GM12865 (cell line): Measurements from ENCODE around the gene DNMT3B.
"Not testable (repeated sequence)": the region's sequence is repeated elsewhere in the genome, so short reads cannot be mapped to it uniquely, and the experiment has no call there.

ENCODE experiments used
- DNase-seq: peaks from one replicate; pipeline ENCODE4 v3.0.0; 2010; ENCODE audit warnings: low read depth
- H3K4me3 ChIP-seq: 2 replicates; pipeline ENCODE4 v1.5.1; 2011; ENCODE audit warnings: mild to moderate bottlenecking, low read depth, low read length, control low read depth
- TF ChIP-seq, protein P1 (sequence below): IDR thresholded peaks from 2 replicates; pipeline ENCODE4 v1.5.1; 2011; ENCODE audit warnings: low read length, control low read depth, low read depth, inconsistent platforms; ENCODE audit not compliant: insufficient read depth; ENCODE audit errors: missing control alignments

The DNMT3B gene

DNA sequence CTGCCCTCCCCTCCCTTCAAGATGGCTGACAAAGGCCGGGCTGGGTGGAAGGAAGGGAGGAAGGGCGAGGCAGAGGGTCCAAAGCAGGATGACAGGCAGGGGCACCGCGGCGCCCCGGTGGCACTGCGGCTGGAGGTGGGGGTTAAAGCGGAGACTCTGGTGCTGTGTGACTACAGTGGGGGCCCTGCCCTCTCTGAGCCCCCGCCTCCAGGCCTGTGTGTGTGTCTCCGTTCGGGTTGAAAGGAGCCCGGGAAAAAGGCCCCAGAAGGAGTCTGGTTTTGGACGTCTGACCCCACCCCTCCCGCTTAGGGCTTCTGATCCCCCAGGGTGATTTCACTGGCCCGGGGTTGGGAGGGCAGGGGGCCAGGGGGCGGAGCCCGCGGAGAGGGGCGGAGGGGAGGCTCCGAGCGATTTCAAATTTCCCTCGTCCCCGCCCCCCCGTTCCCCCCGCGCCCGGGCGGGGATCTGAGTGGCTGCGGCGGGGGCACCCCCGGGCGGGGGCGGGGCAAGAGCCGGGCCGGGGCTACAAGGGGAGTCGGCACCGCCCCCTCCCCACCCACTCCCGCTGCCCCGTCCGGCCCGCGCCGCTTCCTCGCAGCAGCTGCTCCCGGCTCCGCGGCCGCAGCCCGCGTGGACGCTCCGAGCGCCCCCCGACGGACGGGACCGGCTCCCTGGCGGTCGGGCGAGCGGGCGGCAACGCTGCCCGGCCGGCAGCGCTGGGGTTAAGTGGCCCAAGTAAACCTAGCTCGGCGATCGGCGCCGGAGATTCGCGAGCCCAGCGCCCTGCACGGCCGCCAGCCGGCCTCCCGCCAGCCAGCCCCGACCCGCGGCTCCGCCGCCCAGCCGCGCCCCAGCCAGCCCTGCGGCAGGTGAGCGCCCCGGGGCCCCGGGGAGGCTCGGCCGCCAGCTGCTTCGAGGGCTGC is at the start of gene DNMT3B:
Gene DNMT3B, plus strand, starts transcription at position 555 of the 923 bp plus-strand sequence. CDS start 17,939 bp downstream, outside the sequence.
- TF ChIP-seq, protein P1, sequence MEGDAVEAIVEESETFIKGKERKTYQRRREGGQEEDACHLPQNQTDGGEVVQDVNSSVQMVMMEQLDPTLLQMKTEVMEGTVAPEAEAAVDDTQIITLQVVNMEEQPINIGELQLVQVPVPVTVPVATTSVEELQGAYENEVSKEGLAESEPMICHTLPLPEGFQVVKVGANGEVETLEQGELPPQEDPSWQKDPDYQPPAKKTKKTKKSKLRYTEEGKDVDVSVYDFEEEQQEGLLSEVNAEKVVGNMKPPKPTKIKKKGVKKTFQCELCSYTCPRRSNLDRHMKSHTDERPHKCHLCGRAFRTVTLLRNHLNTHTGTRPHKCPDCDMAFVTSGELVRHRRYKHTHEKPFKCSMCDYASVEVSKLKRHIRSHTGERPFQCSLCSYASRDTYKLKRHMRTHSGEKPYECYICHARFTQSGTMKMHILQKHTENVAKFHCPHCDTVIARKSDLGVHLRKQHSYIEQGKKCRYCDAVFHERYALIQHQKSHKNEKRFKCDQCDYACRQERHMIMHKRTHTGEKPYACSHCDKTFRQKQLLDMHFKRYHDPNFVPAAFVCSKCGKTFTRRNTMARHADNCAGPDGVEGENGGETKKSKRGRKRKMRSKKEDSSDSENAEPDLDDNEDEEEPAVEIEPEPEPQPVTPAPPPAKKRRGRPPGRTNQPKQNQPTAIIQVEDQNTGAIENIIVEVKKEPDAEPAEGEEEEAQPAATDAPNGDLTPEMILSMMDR: no peak
- DNase-seq: peak; percentile 79
- H3K4me3 ChIP-seq: peak within 1 kb of the TSS; percentile 65

DNA sequence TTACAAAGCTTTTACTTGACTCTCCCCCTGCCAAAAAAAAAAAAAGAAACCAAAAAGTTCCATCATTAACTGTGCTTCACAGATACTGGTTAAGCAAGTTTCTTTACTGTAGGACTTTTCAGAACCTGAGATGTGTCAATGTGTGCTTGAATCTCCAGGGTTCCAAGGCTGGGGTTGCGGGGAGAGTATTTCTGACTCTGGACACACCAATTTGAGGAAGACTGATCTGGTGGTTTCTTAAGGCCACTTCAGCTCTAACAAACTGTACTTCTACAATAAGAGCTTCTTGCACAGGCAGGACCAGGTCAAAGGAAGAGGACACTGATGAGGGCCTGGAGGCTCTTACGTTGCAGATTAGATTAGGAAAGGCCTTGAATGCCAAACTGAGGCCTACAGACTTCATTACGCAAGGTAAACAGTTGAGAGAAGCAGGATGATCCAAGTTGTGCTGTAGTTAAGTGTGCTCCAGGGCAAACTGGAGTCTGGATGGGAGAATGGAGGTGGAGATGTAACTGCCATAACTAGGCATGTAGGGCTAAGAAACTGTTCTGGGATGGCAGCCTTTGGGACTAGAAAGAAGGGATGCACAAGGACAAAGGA is 43.3 kb upstream of the DNMT3B start:
- DNase-seq: no peak
- TF ChIP-seq, protein P1: no peak
- H3K4me3 ChIP-seq: no peak overlapping the region

DNA sequence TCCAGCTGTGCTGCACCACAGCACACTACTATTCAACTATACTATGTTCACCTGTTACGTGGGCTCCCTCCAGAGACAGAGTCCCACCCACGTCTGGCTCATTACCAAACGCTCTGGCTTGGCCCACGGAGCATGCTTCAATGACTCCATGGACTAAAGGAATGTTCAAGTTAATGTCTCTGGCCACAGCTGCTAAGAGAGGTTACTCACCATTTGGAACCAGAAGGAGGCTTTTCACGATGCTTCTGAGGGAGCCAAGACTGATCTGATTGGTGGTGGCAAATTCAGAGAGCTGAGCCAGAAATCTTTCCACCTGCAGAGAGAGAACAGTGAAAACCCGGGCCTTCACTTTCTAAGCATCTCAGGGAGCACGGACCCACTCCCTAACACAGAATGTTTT is 34.5 kb upstream of the DNMT3B start:
- TF ChIP-seq, protein P1: no peak
- no peak overlapping the region for H3K4me3 ChIP-seq
- no peak for DNase-seq

DNA sequence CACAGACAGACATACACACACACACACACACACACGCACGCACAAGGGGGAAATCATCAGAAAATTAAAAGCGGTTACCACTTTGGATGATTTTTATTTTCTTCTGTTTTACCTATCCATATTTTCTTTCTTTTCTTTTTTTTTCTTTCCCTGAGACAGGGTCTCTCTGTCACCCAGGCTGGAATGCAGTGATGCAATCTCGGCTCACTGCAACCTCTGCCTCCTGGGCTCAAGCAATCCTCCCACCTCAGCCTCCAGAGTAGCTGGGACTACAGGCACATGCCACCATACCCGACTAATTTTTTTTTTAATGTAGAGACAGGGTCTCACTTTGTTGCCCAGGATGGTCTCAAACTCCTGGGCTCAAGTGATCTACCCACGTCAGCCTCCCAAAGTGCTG is 33.8 kb upstream of the DNMT3B start:
- not testable (repeated sequence) for H3K4me3 ChIP-seq, DNase-seq

DNA sequence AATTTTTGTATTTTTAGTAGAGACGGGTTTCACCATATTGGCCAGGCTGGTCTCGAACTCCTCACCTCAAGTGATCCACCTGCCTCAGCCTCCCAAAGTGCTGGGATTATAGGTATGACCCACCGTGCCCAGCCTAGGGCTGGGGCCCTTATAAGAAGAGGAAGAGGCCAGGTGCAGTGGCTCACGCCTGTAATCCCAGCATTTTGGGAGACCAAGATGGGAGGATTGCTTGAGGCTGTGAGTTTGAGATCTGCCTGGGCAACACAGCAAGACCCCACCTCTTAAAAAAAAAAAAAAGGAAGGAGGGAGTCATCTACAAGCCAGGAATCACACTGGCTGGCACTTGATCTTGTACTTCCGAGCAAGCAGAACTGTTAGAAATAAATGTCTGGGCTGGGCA is 32.9 kb upstream of the DNMT3B start:
- not testable (repeated sequence) for DNase-seq, H3K4me3 ChIP-seq

DNA sequence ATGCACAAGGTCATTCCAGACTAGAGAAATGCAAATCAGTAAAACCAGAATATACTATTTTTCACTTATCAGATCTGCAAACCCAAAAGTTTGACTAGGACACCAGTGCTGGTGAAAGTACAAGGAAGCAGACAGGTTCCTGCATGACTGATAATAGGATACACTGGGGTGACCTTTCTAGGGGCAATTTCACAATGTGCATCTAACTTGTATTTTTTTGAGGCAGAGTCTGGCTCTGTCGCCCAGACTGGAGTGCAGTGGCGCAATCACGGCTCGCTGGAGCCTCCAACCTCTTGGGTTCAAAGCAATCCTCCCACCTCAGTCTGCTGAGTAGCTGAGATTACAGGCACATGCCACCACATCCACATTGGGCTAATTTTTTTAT is 30.3 kb upstream of the DNMT3B start:
- TF ChIP-seq, protein P1: no peak
- H3K4me3 ChIP-seq: no peak overlapping the region
- no peak for DNase-seq

DNA sequence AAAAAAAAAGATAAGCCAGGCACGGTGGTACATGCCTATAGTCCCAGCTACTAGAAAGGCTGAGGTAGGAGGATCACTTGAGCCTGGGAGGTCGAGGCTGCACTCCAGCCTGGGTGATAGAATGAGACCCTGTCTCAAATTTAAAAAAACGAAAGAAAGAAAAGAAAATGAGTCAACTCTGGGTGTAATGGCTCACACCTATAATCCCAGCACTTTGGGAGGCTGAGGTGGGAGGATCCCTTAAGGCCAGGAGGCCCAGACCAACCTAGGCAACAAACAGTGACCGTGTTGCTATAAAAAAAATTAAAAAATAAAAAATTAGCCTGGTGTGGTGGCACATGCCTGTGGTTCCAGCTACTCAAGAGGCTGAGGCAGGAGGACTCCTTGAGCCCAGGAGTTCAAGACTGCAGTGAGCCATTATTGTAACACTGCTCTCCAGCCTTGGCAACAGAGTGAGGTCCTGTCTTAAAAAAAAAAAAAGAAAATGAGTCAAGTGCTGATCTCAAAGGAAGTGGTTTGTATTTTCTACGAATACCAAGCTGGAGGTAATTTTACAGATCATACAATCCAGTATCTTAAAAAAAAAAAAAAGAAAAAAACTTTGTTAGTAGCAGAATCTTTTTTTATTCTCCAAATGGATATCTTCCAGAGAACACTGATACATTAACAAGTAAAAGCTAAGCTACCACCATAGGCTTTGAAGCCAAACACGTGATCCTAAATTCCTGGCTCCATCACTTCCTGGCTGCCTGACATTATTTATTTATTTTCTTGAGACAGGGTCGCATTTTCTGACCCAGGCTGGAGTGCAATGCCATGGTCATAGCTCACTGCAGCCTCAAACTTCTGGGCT is 24.6 kb upstream of the DNMT3B start:
- TF ChIP-seq, protein P1: no peak
- no peak for DNase-seq
- H3K4me3 ChIP-seq: no peak overlapping the region
